Bronchial epithelial cell (primary cell): ENCODE data around the gene TM7SF2. TPM values are rescaled to one million over a fixed set of nuclear protein-coding genes. Genes with fewer than 3 reads are reported as not detected.

ENCODE experiments used
- DNase-seq: peaks from one replicate; pipeline ENCODE4 v3.0.0-alpha.2; 2010; ENCODE audit warnings: low read depth
- FAIRE-seq: peaks from 2 replicates; lab custom pipeline; 2011; peaks lifted over from hg19 to GRCh38; lab: Jason Lieb, UNC
- H3K27me3 ChIP-seq: 2 replicates; pipeline ENCODE4 v1.5.1; 2011; ENCODE audit warnings: low read length; ENCODE audit not compliant: control insufficient read depth, insufficient read depth
- H3K36me3 ChIP-seq: 2 replicates; pipeline ENCODE4 v1.5.1; 2011; ENCODE audit warnings: low read length; ENCODE audit not compliant: control insufficient read depth, insufficient read depth
- H3K4me3 ChIP-seq: 2 replicates; pipeline ENCODE4 v1.5.1; 2011; ENCODE audit warnings: mild to moderate bottlenecking, low read depth, low read length, control low read depth
- CTCF ChIP-seq: IDR thresholded peaks from 2 replicates; pipeline ENCODE4 v1.5.1; 2011; ENCODE audit warnings: mild to moderate bottlenecking, moderate library complexity, low read length, control low read depth, inconsistent platforms; ENCODE audit not compliant: insufficient read depth, severe bottlenecking
- total RNA-seq: library from RNA; depleted of rRNA; stranded (reverse); fragments of >200 nt; gene quantifications from 2 replicates; pipeline ENCODE4 v1.2.1, GENCODE V29; 2014

The TM7SF2 gene
- total RNA-seq, 1 donor from 2014 or later: 15.0 TPM

DNA sequence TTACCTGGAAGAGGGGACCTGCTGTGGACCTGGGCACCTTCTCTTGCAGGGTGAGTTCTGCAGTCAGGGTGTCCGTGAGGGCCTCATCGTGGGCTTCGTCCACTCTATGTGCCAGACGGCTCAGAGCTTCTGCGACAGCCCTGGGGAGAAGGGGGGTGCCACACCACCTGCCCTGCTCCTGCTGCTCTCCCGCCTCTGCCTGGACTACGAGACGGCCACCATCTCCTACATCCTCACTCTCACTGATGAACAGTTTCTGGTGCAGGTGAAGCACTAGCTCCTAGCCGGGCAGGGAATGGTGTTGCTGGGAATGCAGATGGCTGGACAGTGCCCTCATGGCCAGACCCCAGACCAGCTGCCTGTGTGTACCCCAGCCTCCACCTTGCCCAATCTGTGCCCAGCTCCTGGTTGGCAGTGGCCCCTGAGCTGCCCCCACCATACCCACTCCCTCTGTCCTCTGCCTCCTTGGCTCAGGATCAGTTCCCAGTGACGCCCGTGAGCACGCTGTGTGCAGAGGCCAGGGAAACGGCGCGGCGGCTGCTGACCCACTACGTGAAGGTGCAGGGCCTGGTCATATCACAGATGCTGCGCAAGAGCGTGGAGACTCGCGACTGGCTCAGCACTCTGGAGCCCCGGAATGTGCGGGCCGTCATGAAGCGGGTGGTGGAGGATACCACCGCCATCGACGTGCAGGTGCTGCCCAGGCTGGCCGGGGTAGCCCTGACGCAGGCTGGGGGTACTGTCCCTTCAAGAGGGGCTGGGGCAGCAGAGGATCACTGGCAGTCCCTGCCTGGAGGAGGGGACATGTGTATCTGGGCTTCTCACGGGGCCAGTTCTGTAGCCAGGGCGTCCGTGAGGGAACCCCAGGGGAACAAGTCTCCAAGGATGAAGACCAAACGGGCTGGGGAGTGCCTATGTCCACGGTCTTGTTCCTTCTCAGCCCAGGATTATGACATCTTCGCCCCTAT is 2.2 kb upstream of the TM7SF2 start:
- FAIRE-seq: no peak

GRCh38 chr11:65110354-65110861 is 1.3 kb upstream of the TM7SF2 start:
- DNase-seq (peak; percentile 72), FAIRE-seq (peak; percentile 89)
- no peaks in the 10 kb centered on the region for H3K27me3 ChIP-seq
- H3K4me3 ChIP-seq: no peak overlapping the region
- peak; percentile 96 for TF ChIP-seq CTCF
- peaks cover 10% of the 10 kb centered on the region for H3K36me3 ChIP-seq

More for the DNA sequence above, 2.2 kb upstream of the TM7SF2 start:
- Histone ChIP-seq H3K27me3 (no peaks in the 10 kb centered on the region), H3K36me3 (peaks cover 9% of the 10 kb centered on the region), H3K4me3 (no peak overlapping the region)
- no peak for DNase-seq
- TF ChIP-seq CTCF: no peak

DNA sequence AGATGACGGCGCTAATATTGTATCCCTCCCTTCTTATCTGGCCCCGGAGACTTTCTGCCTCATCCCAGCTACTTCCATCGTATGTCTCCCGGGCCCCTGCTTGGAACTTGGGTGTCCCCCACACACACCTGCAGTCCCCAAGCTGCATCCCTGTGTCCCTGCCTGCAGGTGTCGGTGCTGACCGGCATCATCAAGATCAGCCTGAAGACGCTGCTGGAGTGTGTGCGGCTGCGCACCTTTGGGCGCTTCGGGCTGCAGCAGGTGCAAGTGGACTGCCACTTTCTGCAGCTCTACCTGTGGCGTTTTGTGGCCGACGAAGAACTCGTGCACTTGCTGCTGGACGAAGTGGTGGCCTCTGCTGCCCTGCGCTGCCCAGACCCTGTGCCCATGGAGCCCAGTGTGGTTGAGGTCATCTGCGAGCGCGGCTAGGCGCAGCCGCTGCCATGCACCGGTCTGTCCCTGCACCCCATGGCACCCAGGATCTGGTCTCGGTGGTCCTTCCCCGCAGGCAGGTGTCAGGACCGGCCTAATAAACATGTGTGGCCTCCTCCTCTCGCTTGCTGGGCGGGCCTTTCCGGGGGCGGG is 421 bp upstream of the TM7SF2 start:
- Histone ChIP-seq H3K27me3 (no peaks in the 10 kb centered on the region), H3K36me3 (peaks cover 14% of the 10 kb centered on the region), H3K4me3 (no peak overlapping the region)
- no peak for FAIRE-seq
- no peak for DNase-seq
- no peak for TF ChIP-seq CTCF

DNA sequence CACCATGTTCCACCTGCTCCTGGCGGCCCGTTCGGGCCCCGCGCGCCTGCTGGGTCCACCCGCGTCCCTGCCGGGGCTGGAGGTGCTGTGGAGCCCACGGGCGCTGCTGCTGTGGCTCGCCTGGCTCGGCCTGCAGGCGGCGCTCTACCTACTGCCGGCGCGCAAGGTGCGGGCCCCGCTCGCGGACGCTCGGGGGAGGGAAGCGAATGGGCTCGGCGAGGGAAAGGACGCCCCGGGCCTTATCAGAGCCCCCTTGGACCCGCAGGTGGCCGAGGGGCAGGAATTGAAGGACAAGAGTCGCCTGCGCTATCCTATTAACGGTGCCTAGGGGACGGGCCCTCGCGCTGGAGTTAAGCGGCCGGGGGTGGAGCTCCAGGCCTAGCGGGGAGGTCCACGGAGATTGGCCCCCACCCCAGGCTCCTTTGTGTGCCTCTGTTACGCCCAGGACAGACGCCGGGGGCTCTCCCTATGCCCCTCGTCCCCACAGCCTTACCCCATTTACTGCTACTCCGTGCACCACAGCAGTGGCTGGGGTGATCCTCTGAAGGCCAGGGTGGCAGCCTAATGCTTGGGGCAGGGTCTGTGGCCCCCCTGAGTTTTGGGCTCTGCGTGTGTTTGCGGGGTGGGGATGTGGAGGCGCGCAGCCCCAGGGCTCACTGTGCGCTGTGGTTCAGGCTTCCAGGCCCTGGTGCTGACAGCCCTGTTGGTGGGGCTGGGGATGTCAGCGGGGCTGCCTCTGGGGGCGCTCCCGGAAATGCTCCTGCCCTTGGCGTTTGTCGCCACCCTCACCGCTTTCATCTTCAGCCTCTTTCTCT is 1.1 kb downstream of the TM7SF2 start:
- no peaks in the 10 kb centered on the region for H3K27me3 ChIP-seq
- FAIRE-seq: no peak
- peak overlapping the region; percentile 50 for H3K4me3 ChIP-seq
- H3K36me3 ChIP-seq: peaks cover 12% of the 10 kb centered on the region
- peak; percentile 87 for TF ChIP-seq CTCF
- no peak for DNase-seq

GRCh38 chr11:65113361-65113756 is 1.7 kb downstream of the TM7SF2 start:
- Histone ChIP-seq H3K4me3 (no peak overlapping the region), H3K36me3 (peaks cover 12% of the 10 kb centered on the region), H3K27me3 (no peaks in the 10 kb centered on the region)
- no peak for DNase-seq
- no peak for FAIRE-seq
- TF ChIP-seq CTCF: no peak
